Effector memory CD4-positive, alpha-beta T cell (primary cell): ENCODE data around the gene WDR11.
"Not testable (repeated sequence)": the region's sequence is repeated elsewhere in the genome, so short reads cannot be mapped to it uniquely, and the experiment has no call there.

Experiments
- DNase-seq, 3 donors: peaks; one replicate each; pipeline ENCODE4 v3.0.0-alpha.2; 2020
- H3K27ac ChIP-seq: 2 replicates; pipeline ENCODE4 v1.7.0; 2013; ENCODE audit warnings: mild to moderate bottlenecking, low read length, moderate library complexity; ENCODE audit not compliant: insufficient read depth, poor library complexity, severe bottlenecking
- H3K27me3 ChIP-seq: replicated peaks from 2 replicates; pipeline ENCODE4 v1.7.0; 2013; ENCODE audit warnings: mild to moderate bottlenecking, low read length; ENCODE audit not compliant: insufficient read depth, control insufficient read depth, poor library complexity, severe bottlenecking
- H3K36me3 ChIP-seq: 2 replicates; pipeline ENCODE4 v1.7.0; 2013; ENCODE audit warnings: mild to moderate bottlenecking, low read length, moderate library complexity; ENCODE audit not compliant: control insufficient read depth, insufficient read depth
- H3K4me1 ChIP-seq: 2 replicates; pipeline ENCODE4 v1.7.0; 2013; ENCODE audit warnings: low read length, mild to moderate bottlenecking; ENCODE audit not compliant: control insufficient read depth, insufficient read depth, poor library complexity, severe bottlenecking
- H3K4me3 ChIP-seq: 2 replicates; pipeline ENCODE4 v1.7.0; 2013; ENCODE audit warnings: low read length, low read depth, mild to moderate bottlenecking; ENCODE audit not compliant: insufficient read depth, poor library complexity, severe bottlenecking
- H3K9me3 ChIP-seq: 2 replicates; pipeline ENCODE4 v1.7.0; 2013; ENCODE audit warnings: mild to moderate bottlenecking, low read length, moderate library complexity; ENCODE audit not compliant: control insufficient read depth

WDR11 gene

GRCh38 chr10:120923886-120924285 lies 72.7 kb downstream of the WDR11 start:
- H3K36me3 ChIP-seq, H3K4me3 ChIP-seq, H3K27ac ChIP-seq, H3K4me1 ChIP-seq, DNase-seq, H3K27me3 ChIP-seq, H3K9me3 ChIP-seq: not testable (repeated sequence)

GRCh38 chr10:120926611-120927010 lies 75.4 kb downstream of the WDR11 start:
- H3K27me3 ChIP-seq = no peaks in the 10 kb centered on the region
- H3K9me3 ChIP-seq = no peaks in the 10 kb centered on the region
- H3K36me3 ChIP-seq = no peaks in the 10 kb centered on the region
- no peak overlapping the region for H3K27ac ChIP-seq
- DNase-seq = no peak
- no peak overlapping the region for H3K4me3 ChIP-seq
- no peaks in the 10 kb centered on the region for H3K4me1 ChIP-seq

DNA sequence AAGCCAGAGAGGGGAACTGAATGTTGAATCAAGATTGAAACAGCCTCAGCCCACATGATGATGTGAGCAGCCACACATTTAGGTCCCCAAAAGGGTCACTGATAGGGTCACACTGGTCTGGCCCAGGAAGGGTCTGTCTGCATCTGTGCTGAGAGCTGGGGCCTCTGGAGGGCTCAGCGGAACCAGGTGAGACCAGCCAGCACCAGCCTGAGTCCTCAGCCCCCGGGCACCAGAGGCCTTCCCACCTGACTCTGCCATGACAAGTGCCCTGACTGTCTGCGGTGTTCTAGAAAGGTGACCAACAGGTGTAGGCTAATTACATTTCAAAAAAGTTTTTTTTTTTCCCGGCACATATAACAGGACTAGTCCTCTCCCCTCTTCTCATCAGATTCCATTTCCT lies 76.2 kb downstream of the WDR11 start:
- H3K36me3 ChIP-seq = no peaks in the 10 kb centered on the region
- H3K27me3 ChIP-seq = no peaks in the 10 kb centered on the region
- no peak overlapping the region for H3K4me3 ChIP-seq
- H3K9me3 ChIP-seq = no peaks in the 10 kb centered on the region
- no peak for DNase-seq
- H3K4me1 ChIP-seq = no peaks in the 10 kb centered on the region
- no peak overlapping the region for H3K27ac ChIP-seq

GRCh38 chr10:120929166-120929565 lies 78.0 kb downstream of the WDR11 start:
- H3K4me1 ChIP-seq = no peaks in the 10 kb centered on the region
- no peaks in the 10 kb centered on the region for H3K27me3 ChIP-seq
- H3K27ac ChIP-seq = no peak overlapping the region
- no peaks in the 10 kb centered on the region for H3K36me3 ChIP-seq
- no peaks in the 10 kb centered on the region for H3K9me3 ChIP-seq
- no peak overlapping the region for H3K4me3 ChIP-seq
- DNase-seq = no peak

- no peaks in the 10 kb centered on the region for H3K4me1 ChIP-seq
- H3K4me3 ChIP-seq = no peak overlapping the region
- H3K36me3 ChIP-seq = no peaks in the 10 kb centered on the region
- no peak overlapping the region for H3K27ac ChIP-seq
- DNase-seq = no peak
- H3K27me3 ChIP-seq = no peaks in the 10 kb centered on the region
- no peaks in the 10 kb centered on the region for H3K9me3 ChIP-seq
Observed at GRCh38 chr10:120931423-120931822, 80.3 kb downstream of the WDR11 start.

DNA sequence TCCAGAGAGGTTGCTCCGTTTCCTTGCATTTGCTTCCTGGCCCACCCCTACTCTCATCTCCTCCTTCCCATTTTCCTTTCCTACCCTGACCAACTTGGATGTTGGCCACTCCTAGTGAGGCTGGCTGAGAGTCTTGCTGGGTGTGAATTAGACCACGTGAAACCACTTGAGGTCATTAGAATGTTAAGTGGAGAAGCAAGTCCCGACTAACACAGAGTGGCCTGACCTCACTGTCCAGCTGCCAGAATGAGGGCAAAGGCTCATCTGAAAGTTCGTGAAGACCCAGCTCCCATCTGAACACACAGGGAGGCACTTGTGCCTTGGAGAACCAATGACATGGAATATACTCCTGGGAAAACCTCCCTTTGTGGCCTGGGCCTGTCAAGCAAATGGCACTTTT lies 80.8 kb downstream of the WDR11 start:
- H3K27ac ChIP-seq = no peak overlapping the region
- no peak overlapping the region for H3K4me3 ChIP-seq
- no peaks in the 10 kb centered on the region for H3K9me3 ChIP-seq
- no peaks in the 10 kb centered on the region for H3K27me3 ChIP-seq
- no peak for DNase-seq
- H3K36me3 ChIP-seq = no peaks in the 10 kb centered on the region
- H3K4me1 ChIP-seq = no peaks in the 10 kb centered on the region

- H3K27me3 ChIP-seq = no peaks in the 10 kb centered on the region
Observed at GRCh38 chr10:120938822-120939221, 87.7 kb downstream of the WDR11 start.

DNA sequence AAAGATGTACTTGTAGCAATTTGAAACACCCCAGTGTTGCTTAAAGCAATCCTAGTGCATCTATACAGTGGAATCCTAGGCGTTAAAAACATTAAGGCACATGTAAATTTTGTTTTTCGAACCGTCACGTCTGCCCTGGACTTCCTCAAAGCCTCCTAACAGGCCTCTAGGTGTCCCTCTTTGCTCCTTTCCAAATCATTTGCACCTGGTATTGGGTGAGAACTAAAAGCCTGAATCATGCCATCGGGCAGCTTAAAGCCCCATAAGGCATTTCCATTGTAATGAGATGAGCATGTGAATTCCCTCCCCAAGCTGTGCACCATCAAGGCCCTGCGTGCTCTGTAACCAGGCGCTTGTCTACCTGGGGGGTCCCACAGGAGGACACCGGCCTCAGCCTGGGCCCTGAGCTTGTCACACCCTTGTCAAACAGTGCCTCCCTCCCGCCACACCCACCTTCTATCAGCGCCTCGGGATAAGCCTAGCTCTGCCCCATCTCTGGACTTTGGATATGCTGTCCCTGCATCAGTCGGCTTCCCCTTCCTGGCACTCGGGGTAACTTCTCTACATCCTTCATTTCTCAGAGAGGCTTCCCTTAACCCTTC lies 89.2 kb downstream of the WDR11 start:
- H3K9me3 ChIP-seq = no peaks in the 10 kb centered on the region
- no peak overlapping the region for H3K4me3 ChIP-seq

More at GRCh38 chr10:120938822-120939221, 87.7 kb downstream of the WDR11 start:
- H3K36me3 ChIP-seq = no peaks in the 10 kb centered on the region
- no peak overlapping the region for H3K4me3 ChIP-seq
- no peaks in the 10 kb centered on the region for H3K4me1 ChIP-seq
- no peak for DNase-seq
- no peaks in the 10 kb centered on the region for H3K9me3 ChIP-seq
- no peak overlapping the region for H3K27ac ChIP-seq

DNA sequence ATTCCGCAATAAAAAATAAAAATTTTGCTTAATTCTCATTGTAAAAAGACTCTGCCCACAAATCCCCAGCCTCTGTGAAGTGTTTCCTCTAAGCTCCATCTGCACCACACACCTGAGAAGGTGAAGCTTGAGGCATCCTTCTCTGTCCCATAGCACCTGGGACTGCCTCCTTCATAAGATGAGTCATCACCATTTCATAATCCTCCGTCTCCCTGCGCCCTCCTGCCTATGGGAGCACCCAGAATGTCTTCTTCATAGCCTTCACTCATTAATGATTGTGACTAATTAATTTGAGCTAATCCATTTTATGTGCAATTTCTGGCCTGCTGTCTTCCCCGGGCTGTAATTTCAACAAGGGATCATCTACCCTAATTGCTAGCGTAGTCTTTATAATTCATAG lies 90.3 kb downstream of the WDR11 start:
- no peak overlapping the region for H3K27ac ChIP-seq
- no peaks in the 10 kb centered on the region for H3K4me1 ChIP-seq
- no peak overlapping the region for H3K4me3 ChIP-seq
- H3K36me3 ChIP-seq = no peaks in the 10 kb centered on the region
- no peak for DNase-seq
- no peaks in the 10 kb centered on the region for H3K9me3 ChIP-seq
- no peaks in the 10 kb centered on the region for H3K27me3 ChIP-seq

More for the DNA sequence above, 89.2 kb downstream of the WDR11 start:
- H3K27me3 ChIP-seq = no peaks in the 10 kb centered on the region
- no peaks in the 10 kb centered on the region for H3K4me1 ChIP-seq
- no peak for DNase-seq
- no peaks in the 10 kb centered on the region for H3K36me3 ChIP-seq
- no peak overlapping the region for H3K27ac ChIP-seq

DNA sequence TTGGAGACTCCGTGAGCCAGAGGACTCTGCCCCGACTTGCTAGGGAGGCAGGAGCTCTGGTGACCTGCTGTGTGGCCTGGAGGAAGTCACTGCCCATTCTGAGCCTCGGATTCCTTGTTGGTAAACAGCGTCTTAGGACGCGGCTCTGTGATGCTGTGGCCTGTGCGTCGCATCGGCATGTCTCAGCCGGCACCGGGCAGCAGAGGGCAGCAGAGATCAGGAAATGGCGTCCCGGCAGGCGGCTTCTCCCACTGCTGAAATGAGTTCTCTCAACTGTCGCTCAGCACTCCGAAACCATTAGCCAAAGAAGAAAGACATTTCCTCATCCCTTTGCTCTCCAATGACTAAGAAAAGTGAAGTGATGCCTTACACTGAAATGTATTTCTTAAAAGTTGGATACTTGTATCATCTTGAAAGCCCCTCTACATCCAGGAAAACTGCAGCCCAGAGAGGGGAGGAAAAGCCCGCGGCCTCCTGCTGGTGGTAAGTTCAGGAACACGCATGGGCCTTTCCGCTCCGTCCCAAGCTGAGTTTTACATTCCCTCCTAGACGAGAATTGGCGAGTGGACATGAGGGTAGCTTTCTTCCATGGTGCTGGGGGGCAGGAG lies 91.7 kb downstream of the WDR11 start:
- Histone ChIP-seq H3K4me1 (no peaks in the 10 kb centered on the region), H3K27me3 (no peaks in the 10 kb centered on the region), H3K9me3 (no peaks in the 10 kb centered on the region), H3K36me3 (no peaks in the 10 kb centered on the region), H3K27ac (no peak overlapping the region), H3K4me3 (no peak overlapping the region)
- peak; percentile 27 to 45 (median 29) for DNase-seq
